HG03571 (cell line): ENCODE data around the gene PEX11G.
"Not testable (repeated sequence)": the region's sequence is repeated elsewhere in the genome, so short reads cannot be mapped to it uniquely, and the experiment has no call there.

Source experiments
- ATAC-seq: cut with Tn5 transposase; IDR thresholded peaks from one replicate; pipeline ENCODE4 v1.9.1; 2021; ENCODE audit not compliant: unreplicated experiment

The PEX11G gene

GRCh38 chr19:7441468-7442146, 47.2 kb downstream of the PEX11G start:
- no peak for ATAC-seq

- ATAC-seq, result no peak
These were observed 48.5 kb downstream of the PEX11G start for GRCh38 chr19:7440188-7440975.

GRCh38 chr19:7435586-7435985, 53.2 kb downstream of the PEX11G start:
- no peak for ATAC-seq

DNA sequence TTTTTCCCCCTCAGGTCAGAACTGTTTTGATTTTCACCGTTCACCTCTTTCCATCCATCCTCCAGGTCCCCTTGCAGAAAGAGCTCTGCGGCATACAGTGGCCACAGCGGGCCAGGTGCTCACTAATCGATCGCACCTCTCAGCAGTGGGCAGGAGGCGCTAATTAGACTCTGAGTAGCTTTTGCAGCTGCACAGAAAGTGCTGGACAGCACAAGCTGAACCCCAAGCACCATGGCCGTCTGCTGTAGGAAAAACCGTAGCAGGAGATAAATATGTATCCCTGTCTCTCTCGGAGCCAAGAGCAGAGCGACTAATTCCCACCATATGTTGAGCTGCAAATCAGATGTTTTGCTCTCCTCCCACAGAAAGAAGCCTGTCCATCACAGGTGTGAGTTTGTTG, 54.4 kb downstream of the PEX11G start:
- ATAC-seq, result no peak

DNA sequence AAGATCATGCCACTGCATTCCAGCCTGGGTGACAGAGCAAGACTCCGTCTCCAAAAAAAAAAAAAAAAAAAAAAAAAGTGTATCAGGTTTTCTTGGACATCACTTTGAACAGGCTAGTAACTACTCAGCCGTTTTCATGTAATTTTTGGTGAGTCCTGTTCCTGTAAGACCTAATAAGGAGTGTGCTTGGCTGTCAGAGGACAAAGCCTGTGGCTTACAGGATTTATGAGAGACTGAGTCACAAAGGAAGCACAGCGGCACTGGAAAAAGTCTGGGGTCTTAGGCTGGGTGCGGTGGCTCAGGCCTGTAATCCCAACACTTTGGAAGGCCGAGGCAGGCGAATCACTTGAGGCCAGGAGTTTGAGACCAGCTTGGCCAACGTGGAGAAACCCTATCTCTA, 55.4 kb downstream of the PEX11G start:
- not testable (repeated sequence) for ATAC-seq

DNA sequence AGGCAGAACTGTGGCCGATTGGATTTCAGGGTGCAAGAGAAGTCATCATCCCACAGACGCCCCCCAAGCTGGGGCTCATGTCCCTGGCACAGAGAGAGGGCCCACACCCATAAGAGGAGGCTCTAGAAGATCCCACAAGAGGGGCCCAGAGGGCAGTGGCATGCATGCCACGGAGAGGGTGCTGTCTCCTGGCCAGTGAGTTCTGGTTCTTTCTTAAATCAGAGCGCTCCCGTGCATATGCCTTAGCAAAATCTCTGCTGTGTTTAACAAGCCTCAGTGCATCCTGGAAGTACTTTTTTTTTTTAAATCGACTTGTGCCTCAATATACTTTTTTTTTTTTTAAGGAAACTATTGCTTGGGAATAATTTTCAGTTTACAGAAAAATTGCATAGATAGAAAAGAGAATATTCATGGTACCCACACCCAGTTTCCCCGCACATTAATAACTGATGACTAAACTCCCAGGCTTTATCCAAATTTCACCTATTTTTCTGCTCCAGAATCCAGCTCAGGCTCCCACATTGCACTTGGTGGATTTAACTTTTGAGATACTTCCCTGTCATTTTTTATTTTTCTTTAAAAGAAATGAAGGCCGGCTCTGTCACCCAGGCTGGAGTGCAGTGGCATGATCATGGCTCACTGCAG, 59.1 kb downstream of the PEX11G start:
- no peak for ATAC-seq

- no peak for ATAC-seq
These were observed 60.2 kb downstream of the PEX11G start for GRCh38 chr19:7428651-7429113.

DNA sequence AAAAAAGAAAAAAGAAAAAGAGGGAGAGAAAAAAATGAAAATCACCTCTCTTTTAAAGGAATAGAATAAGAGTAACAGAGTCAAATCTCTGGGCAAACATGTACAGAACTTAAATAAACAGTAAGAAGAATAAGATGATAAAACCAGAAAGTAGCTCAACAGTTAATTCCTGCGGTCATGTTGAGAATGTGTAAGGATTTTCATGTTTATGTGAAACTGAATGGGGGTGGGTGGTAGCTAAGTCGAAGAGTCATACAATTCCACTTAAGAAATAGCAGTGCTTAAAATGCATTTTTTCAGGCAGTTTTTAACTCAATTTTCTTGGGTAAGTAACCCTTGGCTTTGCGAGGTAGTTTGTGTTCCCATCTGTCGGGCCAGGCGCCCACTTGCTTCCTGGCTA, 60.9 kb downstream of the PEX11G start:
- no peak for ATAC-seq

DNA sequence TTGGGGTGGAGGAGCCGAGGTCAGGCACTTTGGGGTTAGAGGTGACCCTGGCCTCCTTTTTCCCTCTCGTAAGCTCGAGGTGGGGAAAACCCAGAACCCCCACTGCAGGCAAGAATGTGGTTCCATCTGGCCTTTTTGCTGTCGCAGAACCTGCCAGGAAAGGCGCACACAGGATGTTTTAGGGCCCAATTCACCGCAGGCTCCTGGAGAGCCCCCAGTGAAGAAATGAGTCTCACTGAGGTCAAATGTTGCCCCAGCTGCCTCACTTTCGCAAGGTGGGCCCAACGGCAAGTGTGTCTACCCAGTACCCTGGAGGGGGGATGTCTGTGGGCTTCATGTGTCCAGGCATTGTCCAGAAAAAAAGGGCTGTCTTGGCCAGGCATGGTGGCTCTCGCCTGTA, 61.8 kb downstream of the PEX11G start:
- no peak for ATAC-seq
